Uterus (tissue), 4 donors: ENCODE data around the gene DDN. TPM values are rescaled to one million over a fixed set of nuclear protein-coding genes. Genes with fewer than 3 reads are reported as not detected.

Experiments
- DNase-seq, 2 donors: peaks; one replicate each; pipeline ENCODE4 v3.0.0-alpha.2; 2019 to 2020
- H3K27ac ChIP-seq, 2 donors: fragments of 200-600 bp; sonication (generic); 1 replicate in 1 of 2; 2 replicates in 1 of 2; pipeline ENCODE4 v1.5.1; 2016 to 2018
- H3K27me3 ChIP-seq, 2 donors: fragments of 200-600 bp; sonication (generic); one replicate each; pipeline ENCODE4 v1.5.1; 2018 to 2019; ENCODE audit warnings: control low read depth in 1 of 2
- H3K36me3 ChIP-seq, 2 donors: fragments of 200-600 bp; sonication (generic); one replicate each; pipeline ENCODE4 v1.5.1; 2019; ENCODE audit warnings: control low read depth in 1 of 2
- H3K4me1 ChIP-seq, 2 donors: fragments of 200-600 bp; sonication (generic); one replicate each; pipeline ENCODE4 v1.5.1; 2018 to 2019; ENCODE audit warnings: control low read depth in 1 of 2
- H3K4me3 ChIP-seq, 2 donors: fragments of 200-600 bp; sonication (generic); 1 replicate in 1 of 2; 2 replicates in 1 of 2; pipeline ENCODE4 v1.5.1; 2018 to 2019; ENCODE audit warnings: mild to moderate bottlenecking in 1 of 2
- H3K9me3 ChIP-seq, 2 donors: fragments of 200-600 bp; sonication (generic); one replicate each; pipeline ENCODE4 v1.5.1; 2019; ENCODE audit warnings: control low read depth in 1 of 2
- CTCF ChIP-seq, 4 experiments: fragments of 200-600 bp in 2 of 4; fragments of 450-650 bp in 2 of 4; sonication (generic) in 2 of 4; IDR thresholded peaks; one replicate each; pipeline ENCODE4 v1.5.1; 2016 to 2019; ENCODE audit warnings: antibody characterized with exemption in 4 of 4, mild to moderate bottlenecking in 2 of 4, moderate library complexity in 1 of 4
- POLR2A ChIP-seq, 2 donors: fragments of 450-650 bp; IDR thresholded peaks; one replicate each; pipeline ENCODE4 v1.6.1; 2016; ENCODE audit warnings: antibody characterized with exemption in 2 of 2, mild to moderate bottlenecking in 1 of 2, moderate library complexity in 1 of 2
- intact Hi-C: fragments of 100-400 bp; cut with DNase I; formaldehyde crosslinking; loops from one replicate; pipeline ENCODE4 v1.15.1; 2023; ENCODE audit warnings: low total_unique reads
- total RNA-seq, 4 donors: library from RNA; depleted of rRNA in 3 of 4; stranded (reverse); fragments of >200 nt in 3 of 4; gene quantifications; one replicate each; pipeline versions ENCODE4 v1.1.0 to v1.2.4, GENCODE V29; 2014 to 2023
- donor health status: DM: yes; HTN: yes; CAD: no.

The DDN gene
- total RNA-seq, 4 donors from 2014 or later, result 0.18 TPM; not detected in 3

GRCh38 chr12:49036029-49036428 is 36.9 kb upstream of the DDN start:
- intact Hi-C loops, result no loop called here
- TF ChIP-seq POLR2A (IDR thresholded peaks at IDR 0.05) (no peak), CTCF (IDR thresholded peaks at IDR 0.05) (no peak)
- no peaks in the 10 kb centered on the region for H3K27me3 ChIP-seq

DNA sequence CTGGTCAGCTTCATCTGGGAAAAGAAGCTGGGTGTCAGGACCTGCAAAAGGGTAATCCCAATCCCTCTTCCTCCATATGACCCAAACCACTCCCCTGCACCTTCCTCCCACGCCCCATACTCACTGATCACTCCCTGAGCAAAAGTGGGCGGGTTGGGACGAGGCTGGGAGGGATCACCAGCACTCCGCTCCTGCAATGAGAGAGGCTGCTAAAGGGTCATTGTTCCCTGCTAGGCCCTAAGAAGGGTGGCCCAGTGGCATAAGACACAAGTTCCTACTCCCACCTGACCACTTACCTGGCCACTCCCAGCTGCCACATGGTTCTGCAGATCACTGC is 35.1 kb upstream of the DDN start:
- H3K4me3 ChIP-seq, result no peak overlapping the region
- H3K27ac ChIP-seq, result no peak overlapping the region
- DNase-seq, result no peak
- no peaks in the 10 kb centered on the region for H3K9me3 ChIP-seq
- no peaks in the 10 kb centered on the region for H3K27me3 ChIP-seq
- intact Hi-C loops, result no loop called here
- H3K36me3 ChIP-seq, result no peaks in the 10 kb centered on the region
- TF ChIP-seq POLR2A (IDR thresholded peaks at IDR 0.05), result no peak
- H3K4me1 ChIP-seq, result no peaks in the 10 kb centered on the region

More at GRCh38 chr12:49036029-49036428, 36.9 kb upstream of the DDN start:
- no peak overlapping the region for H3K4me3 ChIP-seq
- DNase-seq, result no peak
- no peaks in the 10 kb centered on the region for H3K9me3 ChIP-seq
- H3K4me1 ChIP-seq, result no peaks in the 10 kb centered on the region
- H3K27ac ChIP-seq, result no peak overlapping the region
- H3K36me3 ChIP-seq, result no peaks in the 10 kb centered on the region

DNA sequence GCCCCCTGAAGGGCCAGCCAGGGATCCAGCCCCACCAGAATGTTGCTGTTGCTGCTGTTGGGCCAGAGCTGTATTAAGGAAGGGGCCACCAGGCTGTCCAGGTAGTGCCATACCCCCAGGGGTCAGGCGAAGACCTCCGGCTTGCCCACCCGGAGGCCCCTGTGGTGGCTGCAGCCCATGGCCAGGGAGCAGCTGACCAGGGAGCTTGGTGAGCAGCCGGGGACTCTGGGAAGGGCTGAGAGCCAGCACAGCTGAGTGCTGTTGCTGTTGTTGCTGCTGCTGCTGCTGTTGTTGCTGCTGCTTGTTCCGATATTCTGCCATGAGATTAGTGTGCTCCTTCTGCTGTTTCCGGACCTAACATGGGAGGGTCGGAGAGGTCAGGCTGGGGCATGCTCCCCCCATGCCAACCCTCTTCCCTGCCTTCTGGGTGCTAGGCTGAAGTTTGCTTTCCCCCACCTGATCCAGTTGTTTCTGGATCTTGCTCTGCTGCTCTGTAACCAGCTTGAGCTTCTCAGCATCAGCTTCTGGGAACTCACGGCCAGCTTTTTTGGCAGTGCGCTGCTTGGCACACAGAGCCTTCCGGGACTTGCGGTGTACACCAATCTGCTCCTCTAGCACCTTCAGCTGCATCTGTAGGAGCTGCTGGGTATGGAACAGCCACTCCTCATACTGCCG is 34.6 kb upstream of the DDN start:
- Histone ChIP-seq H3K4me1 (no peaks in the 10 kb centered on the region), H3K9me3 (no peaks in the 10 kb centered on the region), H3K4me3 (no peak overlapping the region), H3K27me3 (no peaks in the 10 kb centered on the region), H3K27ac (no peak overlapping the region), H3K36me3 (no peaks in the 10 kb centered on the region)
- peak in 1 of 2 donors; percentile 21 for DNase-seq
- TF ChIP-seq CTCF (IDR thresholded peaks at IDR 0.05), result no peak
- TF ChIP-seq POLR2A (IDR thresholded peaks at IDR 0.05), result no peak
- intact Hi-C loops, result no loop called here

- peak in 1 of 2 donors; percentile 14 for DNase-seq
- Histone ChIP-seq H3K4me3 (no peak overlapping the region), H3K27ac (no peak overlapping the region), H3K9me3 (no peaks in the 10 kb centered on the region), H3K36me3 (no peaks in the 10 kb centered on the region), H3K27me3 (no peaks in the 10 kb centered on the region), H3K4me1 (no peaks in the 10 kb centered on the region)
- intact Hi-C loops, result no loop called here
- no peak for TF ChIP-seq POLR2A (IDR thresholded peaks at IDR 0.05)
- TF ChIP-seq CTCF (IDR thresholded peaks at IDR 0.05), result no peak
Observed at GRCh38 chr12:49032679-49033447, 33.7 kb upstream of the DDN start.

DNA sequence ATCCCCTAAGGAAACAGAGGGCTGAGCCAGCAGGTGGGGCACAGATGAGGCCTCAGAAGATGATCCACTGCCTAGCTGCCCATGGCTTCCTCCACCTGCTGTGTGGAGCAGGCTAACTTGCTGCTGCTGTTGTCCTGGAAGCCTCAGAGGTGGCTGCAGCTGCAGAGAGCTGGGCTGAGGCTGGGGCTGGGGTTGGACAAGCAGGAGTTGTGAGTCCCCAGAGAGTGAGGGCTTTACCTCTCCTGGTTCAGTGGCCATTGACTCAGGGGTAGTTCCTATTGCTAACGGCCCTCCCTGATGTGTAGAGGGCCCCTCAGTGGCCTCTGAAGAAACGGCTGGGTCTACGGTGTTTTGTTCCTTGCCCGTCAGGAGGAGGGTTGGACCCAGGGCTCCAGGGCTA is 33.1 kb upstream of the DDN start:
- no peak for TF ChIP-seq POLR2A (IDR thresholded peaks at IDR 0.05)
- no peak for TF ChIP-seq CTCF (IDR thresholded peaks at IDR 0.05)
- H3K27ac ChIP-seq, result no peak overlapping the region

More for the DNA sequence above, 33.1 kb upstream of the DDN start:
- Histone ChIP-seq H3K36me3 (no peaks in the 10 kb centered on the region), H3K4me3 (no peak overlapping the region), H3K4me1 (no peaks in the 10 kb centered on the region), H3K27me3 (no peaks in the 10 kb centered on the region), H3K9me3 (no peaks in the 10 kb centered on the region)
- DNase-seq, result no peak
- intact Hi-C loops, result no loop called here
